IMR-90 (cell line): Measurements from ENCODE around the gene BCAS3. TPM values are rescaled to one million over a fixed set of nuclear protein-coding genes. Genes with fewer than 3 reads are reported as not detected.

Source experiments
- ATAC-seq: fragments of 200-7000 bp; cut with Tn5 transposase; 2 replicates; pipeline ENCODE4 v1.9.1; 2020; ENCODE audit warnings: low read depth, mild to moderate bottlenecking, moderate library complexity
- BruUV-seq: library from RNA; stranded (reverse); fragments of 400-500 nt; replicated peaks from 2 replicates; lab custom pipeline; 2021; lab: Mats Ljungman, UMichigan
- CTCF ChIA-PET: fragments of 300-600 bp; formaldehyde crosslinking; extraction: SDS; loops from one replicate; lab custom pipeline; 2021; ENCODE audit warnings: antibody characterized with exemption; lab: Yijun Ruan, JAX
- POLR2A ChIA-PET: fragments of 300-600 bp; sonication (Branson Sonifier 250); formaldehyde crosslinking; loops from one replicate; lab custom pipeline; 2022; ENCODE audit warnings: antibody characterized with exemption; ENCODE audit not compliant: unreplicated experiment; lab: Charles Lee
- DNase-seq: peaks from one replicate; pipeline ENCODE4 v3.0.0; 2013
- H2AFZ ChIP-seq: replicated peaks from 2 replicates; pipeline ENCODE3; 2013; ENCODE audit warnings: low read length, mild to moderate bottlenecking; ENCODE audit not compliant: poor library complexity
- H2AK5ac ChIP-seq: 2 replicates; pipeline ENCODE4 v1.6.1; 2013; ENCODE audit warnings: low read depth, low read length, inconsistent platforms
- H2AK9ac ChIP-seq: replicated peaks from 2 replicates; pipeline ENCODE3; 2013; ENCODE audit warnings: mild to moderate bottlenecking, low read depth, low read length, moderate library complexity; ENCODE audit not compliant: poor library complexity
- H2BK120ac ChIP-seq: 2 replicates; pipeline ENCODE4 v1.6.1; 2013; ENCODE audit warnings: low read depth, low read length, inconsistent platforms
- H2BK15ac ChIP-seq: 3 replicates; pipeline ENCODE4 v1.6.1; 2013; ENCODE audit warnings: low read depth, low read length, inconsistent platforms
- H2BK20ac ChIP-seq: 2 replicates; pipeline ENCODE4 v1.6.1; 2013; ENCODE audit warnings: low read depth, mild to moderate bottlenecking, inconsistent platforms, low read length, moderate library complexity
- H2BK5ac ChIP-seq: 2 replicates; pipeline ENCODE4 v1.6.1; 2013; ENCODE audit warnings: mild to moderate bottlenecking, low read depth, low read length, inconsistent platforms; ENCODE audit not compliant: poor library complexity, severe bottlenecking
- H3K14ac ChIP-seq: replicated peaks from 2 replicates; pipeline ENCODE4 v1.6.1; 2013; ENCODE audit warnings: low read depth, low read length, inconsistent platforms
- H3K18ac ChIP-seq: 2 replicates; pipeline ENCODE4 v1.6.1; 2013; ENCODE audit warnings: low read depth, low read length, control low read depth
- H3K23ac ChIP-seq: 2 replicates; pipeline ENCODE4 v1.6.1; 2013; ENCODE audit warnings: low read depth, low read length, inconsistent platforms
- H3K27ac ChIP-seq: 2 replicates; pipeline ENCODE4 v1.5.1; 2013; ENCODE audit warnings: mild to moderate bottlenecking, control low read depth, low read length; ENCODE audit not compliant: insufficient read depth
- H3K27me3 ChIP-seq: 2 replicates; pipeline ENCODE4 v1.6.1; 2013; ENCODE audit warnings: low read length; ENCODE audit not compliant: control insufficient read depth, insufficient read depth
- H3K36me3 ChIP-seq: 2 replicates; pipeline ENCODE4 v1.6.1; 2013; ENCODE audit warnings: low read length, mixed read lengths; ENCODE audit not compliant: control insufficient read depth, insufficient read depth
- H3K4ac ChIP-seq: 2 replicates; pipeline ENCODE4 v1.6.1; 2013; ENCODE audit warnings: low read depth, low read length, inconsistent platforms
- H3K4me1 ChIP-seq: 2 replicates; pipeline ENCODE4 v1.6.1; 2013; ENCODE audit warnings: low read length, mixed read lengths; ENCODE audit not compliant: control insufficient read depth, insufficient read depth
- H3K4me2 ChIP-seq: 2 replicates; pipeline ENCODE4 v1.6.1; 2013; ENCODE audit warnings: low read depth, mild to moderate bottlenecking, control low read depth, low read length, moderate library complexity
- H3K4me3 ChIP-seq: 2 replicates; pipeline ENCODE4 v1.5.1; 2013; ENCODE audit warnings: low read depth, mild to moderate bottlenecking, control low read depth, low read length, moderate library complexity; ENCODE audit not compliant: insufficient read depth
- H3K56ac ChIP-seq: 2 replicates; pipeline ENCODE4 v1.6.1; 2013; ENCODE audit warnings: low read length, inconsistent platforms; ENCODE audit not compliant: insufficient read depth; ENCODE audit errors: extremely low read depth
- H3K79me1 ChIP-seq, 2 experiments: 2 replicates each; pipeline ENCODE4 v1.6.1; 2013; ENCODE audit warnings: low read length in 2 of 2, inconsistent platforms in 1 of 2, low read depth in 1 of 2
- H3K9ac ChIP-seq: 2 replicates; pipeline ENCODE4 v1.6.1; 2013; ENCODE audit warnings: low read depth, low read length, control low read depth
- H3K9me1 ChIP-seq: 2 replicates; pipeline ENCODE4 v1.6.1; 2013; ENCODE audit warnings: low read length, inconsistent platforms; ENCODE audit not compliant: insufficient read depth
- H3K9me3 ChIP-seq: 2 replicates; pipeline ENCODE4 v1.6.1; 2013; ENCODE audit warnings: low read length; ENCODE audit not compliant: control insufficient read depth, insufficient read depth
- H4K20me1 ChIP-seq: 2 replicates; pipeline ENCODE4 v1.6.1; 2013; ENCODE audit warnings: low read length, inconsistent platforms; ENCODE audit not compliant: insufficient read depth
- H4K5ac ChIP-seq: 2 replicates; pipeline ENCODE4 v1.6.1; 2013; ENCODE audit warnings: mild to moderate bottlenecking, low read depth, low read length, control low read depth
- H4K8ac ChIP-seq, 2 experiments: 2 replicates each; pipeline ENCODE4 v1.6.1; 2013; ENCODE audit warnings: low read depth in 2 of 2, low read length in 2 of 2, control low read depth in 1 of 2, inconsistent platforms in 1 of 2
- H4K91ac ChIP-seq: 2 replicates; pipeline ENCODE4 v1.6.1; 2013; ENCODE audit warnings: low read depth, low read length, inconsistent platforms; ENCODE audit not compliant: insufficient read depth
- CEBPB ChIP-seq: IDR thresholded peaks from 2 replicates; pipeline ENCODE4 v1.6.1; 2012; ENCODE audit warnings: low read depth, low read length, improper control_type of control experiment
- CHD1 ChIP-seq: IDR thresholded peaks from 2 replicates; pipeline ENCODE4 v1.6.1; 2012; ENCODE audit warnings: low read depth, low read length, improper control_type of control experiment
- FOS ChIP-seq: fragments of 150-350 bp; IDR thresholded peaks from 2 replicates; pipeline ENCODE4 v1.6.1; 2016; ENCODE audit warnings: low read depth, low read length
- USF2 ChIP-seq: fragments of 150-350 bp; IDR thresholded peaks from 2 replicates; pipeline ENCODE4 v1.6.1; 2017; ENCODE audit warnings: mild to moderate bottlenecking, antibody characterized with exemption, low read length, low read depth
- WGBS, 2 experiments: methylation state at CpG; one replicate each; pipeline versions ENCODE4 v1.1.5 to v1.1.7; 2013; ENCODE audit warnings: missing lambda C conversion rate in 2 of 2; ENCODE audit not compliant: insufficient read length in 1 of 2; ENCODE audit errors: extremely low coverage in 2 of 2; 5-methylcytosine and 5-hydroxymethylcytosine counted together
- dilution Hi-C: fragments of 300-500 bp; cut with HindIII; formaldehyde crosslinking; loops from one replicate; pipeline ENCODE4 v1.14.3; 2018; ENCODE audit warnings: low sequenced_read_pairs; ENCODE audit not compliant: unreplicated experiment
- in situ Hi-C: fragments of 300-500 bp; cut with MboI; formaldehyde crosslinking; loops from 3 replicates; pipeline ENCODE4 v1.14.3; 2019; ENCODE audit warnings: low sequenced_read_pairs, inconsistent platforms, mixed read lengths
- intact Hi-C: fragments of 100-400 bp; cut with micrococcal nuclease; formaldehyde crosslinking; loops from 2 replicates; pipeline ENCODE4 v1.10.0; 2022
- polyA plus RNA-seq, 3 experiments: library from polyadenylated mRNA; depleted of rRNA; stranded (reverse); fragments of >200 nt; gene quantifications; 2 replicates each; pipeline ENCODE4 v1.2.3, GENCODE V29; 2012; ENCODE audit warnings: low replicate concordance in 1 of 3
- total RNA-seq: library from RNA; depleted of rRNA; stranded (reverse); fragments of >200 nt; gene quantifications from 2 replicates; pipeline ENCODE4 v1.2.3, GENCODE V29; 2012

The BCAS3 gene
- total and polyA plus RNA-seq, 2 of the 4 experiments (the other 2 are of a cell fraction): 6.3 to 27.1 TPM

- H3K4ac ChIP-seq: no peak overlapping the region
- H4K5ac ChIP-seq: no peak overlapping the region
- no peak overlapping the region for H2AFZ ChIP-seq
- H3K4me2 ChIP-seq: no peak overlapping the region
- no CpG with 5 or more reads among the region's 1 CpG for WGBS, 2 experiments
- H2BK15ac ChIP-seq: no peak overlapping the region
- H3K14ac ChIP-seq: no peak overlapping the region
- H3K9me1 ChIP-seq: no peaks in the 10 kb centered on the region
- POLR2A ChIA-PET: no interaction called here
- H4K20me1 ChIP-seq: no peaks in the 10 kb centered on the region
- no peaks in the 10 kb centered on the region for H3K9me3 ChIP-seq
- no peak overlapping the region for H2BK120ac ChIP-seq
- H3K27ac ChIP-seq: no peak overlapping the region
- no peak overlapping the region for H2AK5ac ChIP-seq
- BruUV-seq: no TSS peak
- H3K23ac ChIP-seq: no peak overlapping the region
- H3K18ac ChIP-seq: no peak overlapping the region
- H2BK20ac ChIP-seq: no peak overlapping the region
- no peak overlapping the region for H2BK5ac ChIP-seq
- H4K91ac ChIP-seq: no peak overlapping the region
- H4K8ac ChIP-seq: no peak overlapping the region
- dilution Hi-C loops (no loop called here), in situ Hi-C loops (no loop called here), intact Hi-C loops (no loop called here)
- no peak overlapping the region for H2AK9ac ChIP-seq
- H3K27me3 ChIP-seq: no peaks in the 10 kb centered on the region
- H3K4me1 ChIP-seq: peaks cover 3% of the 10 kb centered on the region
- H3K4me3 ChIP-seq: no peak overlapping the region
- no peaks in the 10 kb centered on the region for H3K79me1 ChIP-seq
- H3K36me3 ChIP-seq: no peaks in the 10 kb centered on the region
- H3K9ac ChIP-seq: no peak overlapping the region
- no peak overlapping the region for H3K56ac ChIP-seq
- CTCF ChIA-PET: no interaction called here
- ATAC-seq (no peak), DNase-seq (no peak)
- TF ChIP-seq CEBPB: no peak
- TF ChIP-seq CHD1: no peak
- no peak for TF ChIP-seq USF2
- no peak for TF ChIP-seq FOS
Measured at GRCh38 chr17:61143026-61143425, 465.4 kb downstream of the BCAS3 start.
